ENCODE measurements around the gene AWAT1. TPM values are rescaled to one million over a fixed set of nuclear protein-coding genes. Genes with fewer than 3 reads are reported as not detected.

The AWAT1 gene
- polyA plus RNA-seq, 1 donor from 2014 or later, result not detected

- H3K9me2 ChIP-seq (ENCODE audit: insufficient read depth, low read length), result no peaks in the 10 kb centered on the region
- H3K4me2 ChIP-seq (ENCODE audit: low read length), result no peak overlapping the region
- H3K79me2 ChIP-seq (replicated peaks; ENCODE audit: insufficient read depth, low read length), result no peaks in the 10 kb centered on the region
- H3K36me3 ChIP-seq (ENCODE audit: insufficient read depth, low read length), result no peaks in the 10 kb centered on the region
- no peaks in the 10 kb centered on the region for H3K27me3 ChIP-seq (ENCODE audit: insufficient read depth, low read depth, low read length)
- H3K9me3 ChIP-seq (ENCODE audit: low read length), result no peaks in the 10 kb centered on the region
- TF ChIP-seq POLR2AphosphoS5 (IDR thresholded peaks at IDR 0.05), result no peak
- no peak overlapping the region for H2AFZ ChIP-seq (ENCODE audit: low read depth, low read length)
- no peak overlapping the region for H3K4me3 ChIP-seq (ENCODE audit: low read length)
- no peaks in the 10 kb centered on the region for H4K20me1 ChIP-seq (ENCODE audit: insufficient read depth)
- H3F3A ChIP-seq (ENCODE audit: insufficient read depth, low read length, poor library complexity, severe bottlenecking), result no peaks in the 10 kb centered on the region
- H3K27ac ChIP-seq (ENCODE audit: low read length), result no peak overlapping the region
- no peak overlapping the region for H3K9ac ChIP-seq (ENCODE audit: low read length)
These were observed 14.3 kb upstream of the AWAT1 start for GRCh38 chrX:70219938-70220764.

GRCh38 chrX:70226048-70226447, 8.4 kb upstream of the AWAT1 start:
- no peaks in the 10 kb centered on the region for H3K9me3 ChIP-seq (ENCODE audit: low read length)
- TF ChIP-seq MXI1 (conservative IDR thresholded peaks at IDR 0.05; ENCODE audit: poor library complexity, severe bottlenecking) (no peak), CTCF (IDR thresholded peaks at IDR 0.05; ENCODE audit: poor library complexity, severe bottlenecking) (no peak), POLR2AphosphoS5 (IDR thresholded peaks at IDR 0.05) (no peak), SMC3 (conservative IDR thresholded peaks at IDR 0.05; ENCODE audit: poor library complexity) (no peak), REST (IDR thresholded peaks at IDR 0.05; ENCODE audit: borderline replicate concordance) (no peak), TAF1 (IDR thresholded peaks at IDR 0.05; ENCODE audit: low read depth) (no peak), EP300 (conservative IDR thresholded peaks at IDR 0.05; ENCODE audit: poor library complexity, severe bottlenecking) (no peak), RAD21 (conservative IDR thresholded peaks at IDR 0.05) (no peak), EZH2 (IDR thresholded peaks at IDR 0.05; ENCODE audit: borderline replicate concordance, insufficient read depth, low read length, poor library complexity, severe bottlenecking) (no peak)
- no peaks in the 10 kb centered on the region for H3F3A ChIP-seq (ENCODE audit: insufficient read depth, low read length, poor library complexity, severe bottlenecking)
- no peaks in the 10 kb centered on the region for H3K9me2 ChIP-seq (ENCODE audit: insufficient read depth, low read length)
- H2AFZ ChIP-seq (ENCODE audit: low read depth, low read length), result no peak overlapping the region
- no peak overlapping the region for H3K9ac ChIP-seq (ENCODE audit: low read length)
- no peaks in the 10 kb centered on the region for H3K27me3 ChIP-seq (ENCODE audit: insufficient read depth, low read depth, low read length)
- H3K4me2 ChIP-seq (ENCODE audit: low read length), result no peak overlapping the region
- H3K27ac ChIP-seq (ENCODE audit: low read length), result no peak overlapping the region
- H4K20me1 ChIP-seq (ENCODE audit: insufficient read depth), result no peaks in the 10 kb centered on the region
- no peak overlapping the region for H3K4me3 ChIP-seq (ENCODE audit: low read length)
- no peaks in the 10 kb centered on the region for H3K79me2 ChIP-seq (replicated peaks; ENCODE audit: insufficient read depth, low read length)
- H3K36me3 ChIP-seq (ENCODE audit: insufficient read depth, low read length), result no peaks in the 10 kb centered on the region

Measured in neural cell (in vitro differentiated cells).